Endothelial cell of umbilical vein (primary cell): ENCODE results near the gene KCNC1. TPM values are rescaled to one million over a fixed set of nuclear protein-coding genes. Genes with fewer than 3 reads are reported as not detected.

Source experiments
- BruUV-seq: library from RNA; stranded (reverse); fragments of 400-500 nt; replicated peaks from 2 replicates; lab custom pipeline; 2021; lab: Mats Ljungman, UMichigan
- CTCF ChIA-PET: fragments of 300-600, 350-600 bp; sonication (Branson Sonifier 250); formaldehyde crosslinking; loops from one replicate; lab custom pipeline; 2021; ENCODE audit warnings: antibody characterized with exemption, inconsistent platforms; lab: Charles Lee
- POLR2A ChIA-PET: fragments of 300-600, 350-600 bp; sonication (Branson Sonifier 250); formaldehyde crosslinking; loops from one replicate; lab custom pipeline; 2021; ENCODE audit warnings: antibody characterized with exemption, inconsistent platforms; lab: Charles Lee
- DNase-seq: peaks from one replicate; pipeline ENCODE4 v3.0.0-alpha.2; 2011; ENCODE audit warnings: low read depth, low spot score
- FAIRE-seq: peaks from 2 replicates; lab custom pipeline; 2011; peaks lifted over from hg19 to GRCh38; lab: Jason Lieb, UNC
- H2AFZ ChIP-seq: 2 replicates; pipeline ENCODE4 v1.6.0; 2012; ENCODE audit warnings: low read depth, low read length, control low read depth, inconsistent platforms
- H3K27ac ChIP-seq: 2 replicates; pipeline ENCODE4 v1.5.1; 2011; ENCODE audit warnings: low read depth, mild to moderate bottlenecking, control low read depth, low read length, moderate library complexity; ENCODE audit not compliant: insufficient read depth
- H3K27me3 ChIP-seq, 2 experiments: 2 replicates each; pipeline versions ENCODE4 v1.6.0 to v1.6.1; 2011; ENCODE audit warnings: low read length in 2 of 2, mixed read lengths in 1 of 2; ENCODE audit not compliant: control insufficient read depth in 2 of 2, insufficient read depth in 2 of 2
- H3K36me3 ChIP-seq, 2 experiments: 2 replicates in 1 of 2; 3 replicates in 1 of 2; pipeline ENCODE4 v1.5.1; 2011; ENCODE audit warnings: low read length in 2 of 2, mild to moderate bottlenecking in 1 of 2, moderate library complexity in 1 of 2; ENCODE audit not compliant: control insufficient read depth in 2 of 2, insufficient read depth in 2 of 2; ENCODE audit errors: extremely low read depth in 1 of 2
- H3K4me1 ChIP-seq: 3 replicates; pipeline ENCODE4 v1.5.1; 2011; ENCODE audit warnings: mild to moderate bottlenecking, low read length; ENCODE audit not compliant: control insufficient read depth, insufficient read depth; ENCODE audit errors: extremely low read depth
- H3K4me2 ChIP-seq: 2 replicates; pipeline ENCODE4 v1.6.1; 2011; ENCODE audit warnings: low read length, control low read depth, mixed read lengths; ENCODE audit not compliant: insufficient read depth
- H3K4me3 ChIP-seq, 3 experiments: fragments of 200-600 bp in 1 of 3; sonication (generic), shearing (Covaris generic) in 1 of 3; replicated peaks in 1 of 3; 2 replicates each; pipeline ENCODE4 v1.5.1; 2011 to 2016; ENCODE audit warnings: control low read depth in 3 of 3, low read length in 3 of 3, mild to moderate bottlenecking in 2 of 3, inconsistent platforms in 1 of 3, low read depth in 1 of 3, moderate library complexity in 1 of 3; ENCODE audit not compliant: insufficient read depth in 1 of 3
- H3K79me2 ChIP-seq: 2 replicates; pipeline ENCODE4 v1.6.0; 2012; ENCODE audit warnings: low read length, inconsistent platforms; ENCODE audit not compliant: control insufficient read depth, insufficient read depth
- H3K9ac ChIP-seq: replicated peaks from 2 replicates; pipeline ENCODE3; 2011; ENCODE audit warnings: low read length, control low read depth; ENCODE audit not compliant: insufficient read depth; ENCODE audit errors: extremely low read depth
- H3K9me1 ChIP-seq: replicated peaks from 3 replicates; pipeline ENCODE4 v1.6.0; 2011; ENCODE audit warnings: mild to moderate bottlenecking, low read length; ENCODE audit not compliant: control insufficient read depth, insufficient read depth; ENCODE audit errors: extremely low read depth
- H3K9me3 ChIP-seq: replicated peaks from 2 replicates; pipeline ENCODE4 v1.5.1; 2012; ENCODE audit warnings: low read length, inconsistent platforms; ENCODE audit not compliant: control insufficient read depth, insufficient read depth
- H4K20me1 ChIP-seq: replicated peaks from 2 replicates; pipeline ENCODE3; 2011; ENCODE audit warnings: mild to moderate bottlenecking, low read length; ENCODE audit not compliant: control insufficient read depth, insufficient read depth; ENCODE audit errors: extremely low read depth
- EZH2 ChIP-seq: IDR thresholded peaks from 2 replicates; pipeline ENCODE4 v1.6.1; 2012; ENCODE audit warnings: borderline replicate concordance, low read depth, mild to moderate bottlenecking, moderate library complexity, low read length, inconsistent platforms; ENCODE audit not compliant: severe bottlenecking
- FOS ChIP-seq: IDR thresholded peaks from 2 replicates; pipeline ENCODE4 v1.6.1; 2011; ENCODE audit warnings: mild to moderate bottlenecking, low read length, moderate library complexity, borderline replicate concordance; ENCODE audit not compliant: insufficient read depth
- GATA2 ChIP-seq: IDR thresholded peaks from 2 replicates; pipeline ENCODE4 v1.7.0; 2011; ENCODE audit warnings: low read depth, mild to moderate bottlenecking, moderate library complexity, mixed read lengths, low read length; ENCODE audit not compliant: insufficient read length, insufficient read depth
- JUN ChIP-seq: IDR thresholded peaks from 2 replicates; pipeline ENCODE4 v1.6.1; 2011; ENCODE audit warnings: borderline replicate concordance, low read depth; ENCODE audit not compliant: insufficient read length, insufficient read depth
- MYC ChIP-seq: IDR thresholded peaks from one replicate; pipeline ENCODE4 v1.6.1; 2011; ENCODE audit warnings: mild to moderate bottlenecking, low read depth, low read length
- POLR2A ChIP-seq: IDR thresholded peaks from 2 replicates; pipeline ENCODE4 v1.6.1; 2012; ENCODE audit warnings: low read depth, mild to moderate bottlenecking, control low read depth, low read length
- POLR2AphosphoS5 ChIP-seq: IDR thresholded peaks from 2 replicates; pipeline ENCODE4 v1.6.1; 2012; ENCODE audit warnings: low read depth, mild to moderate bottlenecking, control low read depth, low read length, moderate library complexity; ENCODE audit not compliant: insufficient read depth
- dilution Hi-C: fragments of 300-500 bp; cut with MboI; formaldehyde crosslinking; loops from one replicate; pipeline ENCODE4 v1.15.0; 2019; ENCODE audit warnings: low sequenced_read_pairs; ENCODE audit not compliant: extremely low pct_ligation_motif_present
- intact Hi-C: fragments of 100-400 bp; cut with micrococcal nuclease; formaldehyde crosslinking; loops from one replicate; pipeline ENCODE4 v1.10.0; 2022
- polyA plus RNA-seq, 4 experiments: library from polyadenylated mRNA; depleted of rRNA in 3 of 4; stranded (reverse) in 3 of 4; unstranded in 1 of 4; fragments of >200 nt; gene quantifications; 2 replicates each; pipeline versions ENCODE4 v1.2.1 to v1.2.3, GENCODE V29; 2011 to 2012; ENCODE audit warnings: missing spikeins in 1 of 4
- total RNA-seq: library from RNA; stranded (reverse); gene quantifications from 2 replicates; pipeline ENCODE4 v1.2.3, GENCODE V29; 2021
- TF ChIP-seq, protein P1 (sequence below): IDR thresholded peaks from 2 replicates; pipeline ENCODE4 v1.6.1; 2011; ENCODE audit not compliant: insufficient read depth, insufficient read length

KCNC1 gene
- total and polyA plus RNA-seq, 2 donors (not counting 3 experiments of a cell fraction or from before 2014, with no cell fraction given): not detected

GRCh38 chr11:17816232-17816931 lies 81.8 kb downstream of the KCNC1 start:
- Histone ChIP-seq H3K27ac (no peak overlapping the region), H3K9ac (no peak overlapping the region), H3K9me3 (no peaks in the 10 kb centered on the region), H3K27me3 (no peaks in the 10 kb centered on the region), H3K4me2 (no peak overlapping the region), H3K36me3 (no peaks in the 10 kb centered on the region), H3K79me2 (no peaks in the 10 kb centered on the region), H2AFZ (no peak overlapping the region), H3K4me1 (no peaks in the 10 kb centered on the region), H3K9me1 (no peaks in the 10 kb centered on the region), H3K4me3 (no peak overlapping the region), H4K20me1 (no peaks in the 10 kb centered on the region)
- DNase-seq (no peak), FAIRE-seq (no peak)
- ChIA-PET POLR2A (no interaction called here), CTCF (interaction anchor here (1.1 kb wide), 1 partner anchor 11 kb away, joined by 4 read pairs; no protein-coding TSS in a partner anchor)
- TF ChIP-seq, protein P1, sequence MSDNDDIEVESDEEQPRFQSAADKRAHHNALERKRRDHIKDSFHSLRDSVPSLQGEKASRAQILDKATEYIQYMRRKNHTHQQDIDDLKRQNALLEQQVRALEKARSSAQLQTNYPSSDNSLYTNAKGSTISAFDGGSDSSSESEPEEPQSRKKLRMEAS: no peak
- TF ChIP-seq EZH2 (no peak), POLR2A (no peak), FOS (no peak), POLR2AphosphoS5 (no peak), GATA2 (no peak), MYC (no peak), JUN (no peak)
- dilution Hi-C loops (no loop called here), intact Hi-C loops (no loop called here)
- BruUV-seq: no TSS peak
